Bronchus fibroblast of lung (primary cell): ENCODE data around the gene ELF5. TPM values are rescaled to one million over a fixed set of nuclear protein-coding genes. Genes with fewer than 3 reads are reported as not detected.

Experiments used
- total RNA-seq: library from RNA; depleted of rRNA; stranded (reverse); fragments of >200 nt; gene quantifications from 2 replicates; pipeline ENCODE4 v1.2.3, GENCODE V29; 2015

Gene ELF5
- not detected in 2 replicates for total RNA-seq

GRCh38 chr11:34513682-34514449, at the start of gene ELF5:
Gene ELF5 (minus strand): TSS chr11:34513794. CDS start chr11:34505749, 8,045 bp downstream.

GRCh38 chr11:34438529-34439507, 74.8 kb downstream of the ELF5 start, which contains the start of gene CAT:
Gene CAT (plus strand): TSS chr11:34438934. CDS start chr11:34439014, 80 bp downstream.

Other genes with a start within 250 kb of the ELF5 start
- gene ABTB2, start 155.8 kb downstream of the ELF5 start, total RNA-seq, result 2.4 TPM in 2 replicates
- 55.5 and 57.1 TPM in 2 replicates for gene CAT, start 74.9 kb downstream of the ELF5 start, total RNA-seq
- not detected in 2 replicates for gene EHF, start 107.3 kb upstream of the ELF5 start, total RNA-seq